Endothelial cell of umbilical vein (primary cell): ENCODE data around the gene RAX. TPM values are rescaled to one million over a fixed set of nuclear protein-coding genes. Genes with fewer than 3 reads are reported as not detected.

ENCODE experiments used
- BruUV-seq: library from RNA; stranded (reverse); fragments of 400-500 nt; replicated peaks from 2 replicates; lab custom pipeline; 2021; lab: Mats Ljungman, UMichigan
- CTCF ChIA-PET: fragments of 300-600, 350-600 bp; sonication (Branson Sonifier 250); formaldehyde crosslinking; loops from one replicate; lab custom pipeline; 2021; ENCODE audit warnings: antibody characterized with exemption, inconsistent platforms; lab: Charles Lee
- POLR2A ChIA-PET: fragments of 300-600, 350-600 bp; sonication (Branson Sonifier 250); formaldehyde crosslinking; loops from one replicate; lab custom pipeline; 2021; ENCODE audit warnings: antibody characterized with exemption, inconsistent platforms; lab: Charles Lee
- DNase-seq: peaks from one replicate; pipeline ENCODE4 v3.0.0-alpha.2; 2011; ENCODE audit warnings: low read depth, low spot score
- FAIRE-seq: peaks from 2 replicates; lab custom pipeline; 2011; peaks lifted over from hg19 to GRCh38; lab: Jason Lieb, UNC
- H2AFZ ChIP-seq: 2 replicates; pipeline ENCODE4 v1.6.0; 2012; ENCODE audit warnings: low read depth, low read length, control low read depth, inconsistent platforms
- H3K27ac ChIP-seq: 2 replicates; pipeline ENCODE4 v1.5.1; 2011; ENCODE audit warnings: low read depth, mild to moderate bottlenecking, control low read depth, low read length, moderate library complexity; ENCODE audit not compliant: insufficient read depth
- H3K27me3 ChIP-seq, 2 experiments: 2 replicates each; pipeline versions ENCODE4 v1.6.0 to v1.6.1; 2011; ENCODE audit warnings: low read length in 2 of 2, mixed read lengths in 1 of 2; ENCODE audit not compliant: control insufficient read depth in 2 of 2, insufficient read depth in 2 of 2
- H3K36me3 ChIP-seq, 2 experiments: 2 replicates in 1 of 2; 3 replicates in 1 of 2; pipeline ENCODE4 v1.5.1; 2011; ENCODE audit warnings: low read length in 2 of 2, mild to moderate bottlenecking in 1 of 2, moderate library complexity in 1 of 2; ENCODE audit not compliant: control insufficient read depth in 2 of 2, insufficient read depth in 2 of 2; ENCODE audit errors: extremely low read depth in 1 of 2
- H3K4me1 ChIP-seq: 3 replicates; pipeline ENCODE4 v1.5.1; 2011; ENCODE audit warnings: mild to moderate bottlenecking, low read length; ENCODE audit not compliant: control insufficient read depth, insufficient read depth; ENCODE audit errors: extremely low read depth
- H3K4me2 ChIP-seq: 2 replicates; pipeline ENCODE4 v1.6.1; 2011; ENCODE audit warnings: low read length, control low read depth, mixed read lengths; ENCODE audit not compliant: insufficient read depth
- H3K4me3 ChIP-seq, 3 experiments: fragments of 200-600 bp in 1 of 3; sonication (generic), shearing (Covaris generic) in 1 of 3; replicated peaks in 1 of 3; 2 replicates each; pipeline ENCODE4 v1.5.1; 2011 to 2016; ENCODE audit warnings: control low read depth in 3 of 3, low read length in 3 of 3, mild to moderate bottlenecking in 2 of 3, inconsistent platforms in 1 of 3, low read depth in 1 of 3, moderate library complexity in 1 of 3; ENCODE audit not compliant: insufficient read depth in 1 of 3
- H3K79me2 ChIP-seq: 2 replicates; pipeline ENCODE4 v1.6.0; 2012; ENCODE audit warnings: low read length, inconsistent platforms; ENCODE audit not compliant: control insufficient read depth, insufficient read depth
- H3K9ac ChIP-seq: replicated peaks from 2 replicates; pipeline ENCODE3; 2011; ENCODE audit warnings: low read length, control low read depth; ENCODE audit not compliant: insufficient read depth; ENCODE audit errors: extremely low read depth
- H3K9me1 ChIP-seq: replicated peaks from 3 replicates; pipeline ENCODE4 v1.6.0; 2011; ENCODE audit warnings: mild to moderate bottlenecking, low read length; ENCODE audit not compliant: control insufficient read depth, insufficient read depth; ENCODE audit errors: extremely low read depth
- H3K9me3 ChIP-seq: replicated peaks from 2 replicates; pipeline ENCODE4 v1.5.1; 2012; ENCODE audit warnings: low read length, inconsistent platforms; ENCODE audit not compliant: control insufficient read depth, insufficient read depth
- H4K20me1 ChIP-seq: replicated peaks from 2 replicates; pipeline ENCODE3; 2011; ENCODE audit warnings: mild to moderate bottlenecking, low read length; ENCODE audit not compliant: control insufficient read depth, insufficient read depth; ENCODE audit errors: extremely low read depth
- CTCF ChIP-seq, 2 donors: IDR thresholded peaks; 1 replicate in 1 of 2; 2 replicates in 1 of 2; pipeline ENCODE4 v1.5.1; 2011; ENCODE audit warnings: low read length in 2 of 2, mild to moderate bottlenecking in 2 of 2, moderate library complexity in 2 of 2, control low read depth in 1 of 2, inconsistent platforms in 1 of 2, low read depth in 1 of 2; ENCODE audit not compliant: insufficient read depth in 1 of 2; ENCODE audit errors: extremely low read depth in 1 of 2
- EZH2 ChIP-seq: IDR thresholded peaks from 2 replicates; pipeline ENCODE4 v1.6.1; 2012; ENCODE audit warnings: borderline replicate concordance, low read depth, mild to moderate bottlenecking, moderate library complexity, low read length, inconsistent platforms; ENCODE audit not compliant: severe bottlenecking
- FOS ChIP-seq: IDR thresholded peaks from 2 replicates; pipeline ENCODE4 v1.6.1; 2011; ENCODE audit warnings: mild to moderate bottlenecking, low read length, moderate library complexity, borderline replicate concordance; ENCODE audit not compliant: insufficient read depth
- JUN ChIP-seq: IDR thresholded peaks from 2 replicates; pipeline ENCODE4 v1.6.1; 2011; ENCODE audit warnings: borderline replicate concordance, low read depth; ENCODE audit not compliant: insufficient read length, insufficient read depth
- POLR2A ChIP-seq: IDR thresholded peaks from 2 replicates; pipeline ENCODE4 v1.6.1; 2012; ENCODE audit warnings: low read depth, mild to moderate bottlenecking, control low read depth, low read length
- POLR2AphosphoS5 ChIP-seq: IDR thresholded peaks from 2 replicates; pipeline ENCODE4 v1.6.1; 2012; ENCODE audit warnings: low read depth, mild to moderate bottlenecking, control low read depth, low read length, moderate library complexity; ENCODE audit not compliant: insufficient read depth
- dilution Hi-C: fragments of 300-500 bp; cut with MboI; formaldehyde crosslinking; loops from one replicate; pipeline ENCODE4 v1.15.0; 2019; ENCODE audit warnings: low sequenced_read_pairs; ENCODE audit not compliant: extremely low pct_ligation_motif_present
- intact Hi-C: fragments of 100-400 bp; cut with micrococcal nuclease; formaldehyde crosslinking; loops from one replicate; pipeline ENCODE4 v1.10.0; 2022
- polyA plus RNA-seq, 4 experiments: library from polyadenylated mRNA; depleted of rRNA in 3 of 4; stranded (reverse) in 3 of 4; unstranded in 1 of 4; fragments of >200 nt; gene quantifications; 2 replicates each; pipeline versions ENCODE4 v1.2.1 to v1.2.3, GENCODE V29; 2011 to 2012; ENCODE audit warnings: missing spikeins in 1 of 4
- total RNA-seq: library from RNA; stranded (reverse); gene quantifications from 2 replicates; pipeline ENCODE4 v1.2.3, GENCODE V29; 2021

RAX gene
- total and polyA plus RNA-seq, 2 donors (not counting 3 experiments of a cell fraction or from before 2014, with no cell fraction given) = not detected

DNA sequence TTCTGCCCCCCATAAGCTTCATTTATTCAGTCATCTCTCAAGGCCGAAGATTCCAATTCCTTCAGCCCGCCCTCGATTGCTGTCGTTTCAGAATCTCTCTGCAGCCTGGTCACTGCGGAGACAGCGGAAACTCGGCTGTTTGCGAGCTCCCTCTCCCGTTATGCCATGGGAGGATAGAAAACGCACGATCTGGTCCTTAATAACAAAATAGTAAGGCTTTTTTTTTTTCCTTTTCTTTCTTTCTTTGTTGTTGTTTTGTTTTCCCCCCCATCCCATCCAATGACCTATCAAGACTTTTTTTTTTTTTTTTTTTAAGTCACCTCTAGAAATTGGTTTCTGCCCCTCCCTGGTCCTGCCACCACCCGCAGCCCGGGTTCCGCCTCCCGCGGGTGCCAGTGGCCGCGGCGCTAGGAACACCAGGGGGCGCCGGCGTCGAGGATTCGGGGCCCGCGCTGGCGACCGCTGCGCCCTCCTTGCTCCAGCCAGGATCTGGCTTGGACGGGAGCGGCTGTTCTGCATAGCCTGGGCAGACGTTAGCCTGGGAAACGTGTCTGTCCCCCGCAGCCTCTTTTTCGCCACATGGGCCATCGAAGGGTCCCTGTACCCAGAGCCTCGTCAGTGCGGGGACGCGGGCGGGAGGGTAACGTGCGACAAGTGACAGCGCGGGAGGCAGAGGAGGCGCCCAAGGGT is 35.1 kb upstream of the RAX start:
- Histone ChIP-seq H3K4me3 (no peak overlapping the region), H3K4me1 (peaks cover 3% of the 10 kb centered on the region), H3K36me3 (no peaks in the 10 kb centered on the region), H3K79me2 (no peaks in the 10 kb centered on the region), H3K9ac (no peak overlapping the region), H4K20me1 (no peaks in the 10 kb centered on the region), H3K4me2 (peak overlapping the region; percentile 47), H3K27me3 (peaks cover 17 to 29% of the 10 kb centered on the region in 2 experiments), H3K9me1 (no peaks in the 10 kb centered on the region), H2AFZ (peak overlapping the region; percentile 77), H3K27ac (no peak overlapping the region), H3K9me3 (no peaks in the 10 kb centered on the region)
- POLR2A ChIA-PET = no interaction called here
- TF ChIP-seq FOS (no peak), CTCF (IDR thresholded peaks at IDR 0.05; ENCODE audit: extremely low read depth in 1 of 2, insufficient read depth in 1 of 2, low read depth in 1 of 2, low read length in 2 of 2) (peak; percentile 74 to 83)
- BruUV-seq = no TSS peak
- dilution Hi-C loops (no loop called here), intact Hi-C loops (loop anchor here (1.0 to 5.0 kb wide), 3 partner anchors 59 to 1239 kb away; no protein-coding TSS in a partner anchor)
- CTCF ChIA-PET = interaction anchor here (0.6 to 6.2 kb wide), 48 partner anchors 8 to 1904 kb away, joined by 3 to 304 read pairs (median 4); partner anchors contain the start of genes CCBE1, CPLX4 and LMAN1
- DNase-seq (peak; percentile 50), FAIRE-seq (peak; percentile 49)

GRCh38 chr18:59306640-59307039 is 33.4 kb upstream of the RAX start:
- dilution Hi-C loops = no loop called here
- Histone ChIP-seq H3K9ac (no peak overlapping the region), H3K27ac (no peak overlapping the region), H3K36me3 (no peaks in the 10 kb centered on the region), H4K20me1 (no peaks in the 10 kb centered on the region), H3K4me2 (no peak overlapping the region), H3K9me1 (no peaks in the 10 kb centered on the region), H3K4me1 (peaks cover 6% of the 10 kb centered on the region), H3K9me3 (no peaks in the 10 kb centered on the region), H3K79me2 (no peaks in the 10 kb centered on the region), H3K27me3 (peaks cover 11 to 29% of the 10 kb centered on the region in 2 experiments), H3K4me3 (no peak overlapping the region), H2AFZ (no peak overlapping the region)
- TF ChIP-seq POLR2AphosphoS5 (no peak), JUN (no peak), FOS (no peak), CTCF (IDR thresholded peaks at IDR 0.05; ENCODE audit: extremely low read depth in 1 of 2, insufficient read depth in 1 of 2, low read depth in 1 of 2, low read length in 2 of 2) (no peak), POLR2A (no peak), EZH2 (no peak)
- intact Hi-C loops = loop anchor here (5.0 kb wide), 1 partner anchor 1241 kb away; no protein-coding TSS in a partner anchor
- no peak for FAIRE-seq
- no TSS peak for BruUV-seq
- no peak for DNase-seq
- POLR2A ChIA-PET = no interaction called here
- CTCF ChIA-PET = interaction anchor here (0.7 kb wide), 1 partner anchor 96 kb away, joined by 3 read pairs; no protein-coding TSS in a partner anchor
